H1 (cell line): ENCODE measurements around the gene SOWAHC.

Experiments
- ASH2L ChIP-seq: fragments of 200-600, 300-600 bp; sonication (generic); IDR thresholded peaks from one replicate; pipeline ENCODE4 v1.7.1; 2017; ENCODE audit warnings: low read length
- CTCF ChIP-seq, 3 experiments: IDR thresholded peaks; 1 replicate in 2 of 3; 2 replicates in 1 of 3; pipeline versions ENCODE4 v1.5.1 to v1.6.1; 2011; ENCODE audit warnings: low read length in 3 of 3, mild to moderate bottlenecking in 3 of 3, inconsistent platforms in 2 of 3, low read depth in 1 of 3, moderate library complexity in 1 of 3; ENCODE audit not compliant: insufficient read depth in 1 of 3; ENCODE audit errors: control extremely low read depth in 1 of 3
- EP300 ChIP-seq, 2 experiments: IDR thresholded peaks; 1 replicate in 1 of 2; 2 replicates in 1 of 2; pipeline ENCODE4 v1.6.1; 2011 to 2012; ENCODE audit warnings: low read depth in 2 of 2, low read length in 2 of 2, mild to moderate bottlenecking in 2 of 2, borderline replicate concordance in 1 of 2, inconsistent platforms in 1 of 2, moderate library complexity in 1 of 2
- EZH2 ChIP-seq: fragments of 200-600 bp; sonication (generic); IDR thresholded peaks from 2 replicates; pipeline ENCODE4 v1.7.1; 2012; ENCODE audit warnings: low read depth, mild to moderate bottlenecking, moderate library complexity, low read length, inconsistent platforms; ENCODE audit not compliant: severe bottlenecking
- JUND ChIP-seq: IDR thresholded peaks from 2 replicates; pipeline ENCODE4 v1.6.1; 2011; ENCODE audit warnings: mild to moderate bottlenecking, improper control_type of control experiment, low read length
- KDM4A ChIP-seq: IDR thresholded peaks from one replicate; pipeline ENCODE4 v1.7.1; 2012; ENCODE audit warnings: low read depth, mild to moderate bottlenecking, moderate library complexity, low read length, inconsistent platforms; ENCODE audit not compliant: severe bottlenecking
- MAFK ChIP-seq: IDR thresholded peaks from 2 replicates; pipeline ENCODE4 v1.6.1; 2012; ENCODE audit warnings: low read depth, mild to moderate bottlenecking, improper control_type of control experiment, low read length
- POLR2AphosphoS5 ChIP-seq: IDR thresholded peaks from 2 replicates; pipeline ENCODE4 v1.6.1; 2011; ENCODE audit warnings: low read depth, low read length
- SP4 ChIP-seq: IDR thresholded peaks from 2 replicates; pipeline ENCODE4 v1.6.1; 2012; ENCODE audit warnings: low read length, inconsistent platforms
- ZNF274 ChIP-seq: IDR thresholded peaks from 2 replicates; pipeline ENCODE4 v1.7.0; 2012; ENCODE audit warnings: low read length, borderline replicate concordance; ENCODE audit errors: extremely low read depth
- TF ChIP-seq, protein P1 (sequence below): IDR thresholded peaks from 2 replicates; pipeline ENCODE4 v1.6.1; 2012; ENCODE audit warnings: inconsistent platforms

GRCh38 chr2:109624339-109624738 is 10.2 kb downstream of the SOWAHC start:
- TF ChIP-seq JUND (no peak), CTCF (IDR thresholded peaks at IDR 0.05; ENCODE audit: control extremely low read depth in 1 of 3, insufficient read depth in 1 of 3, low read depth in 1 of 3, low read length in 3 of 3) (no peak), EP300 (IDR thresholded peaks at IDR 0.05; ENCODE audit: borderline replicate concordance in 1 of 2, low read depth in 2 of 2, low read length in 2 of 2) (no peak), POLR2AphosphoS5 (no peak), ZNF274 (no peak), SP4 (no peak), KDM4A (no peak), EZH2 (no peak), MAFK (no peak), ASH2L (no peak)
- TF ChIP-seq, protein P1, sequence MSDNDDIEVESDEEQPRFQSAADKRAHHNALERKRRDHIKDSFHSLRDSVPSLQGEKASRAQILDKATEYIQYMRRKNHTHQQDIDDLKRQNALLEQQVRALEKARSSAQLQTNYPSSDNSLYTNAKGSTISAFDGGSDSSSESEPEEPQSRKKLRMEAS: no peak
